WTC11 (cell line): ENCODE results near the gene CD93. TPM values are rescaled to one million over a fixed set of nuclear protein-coding genes. Genes with fewer than 3 reads are reported as not detected.

Experiments
- ATAC-seq: fragments of 200-7000 bp; cut with Tn5 transposase; 2 replicates; pipeline ENCODE4 v1.10.0; 2021; ENCODE audit warnings: mild to moderate bottlenecking, moderate library complexity
- CTCF ChIA-PET: fragments of 300-600 bp; sonication (Branson Sonifier 250); formaldehyde crosslinking; loops from one replicate; lab custom pipeline; 2021; ENCODE audit warnings: antibody characterized with exemption; lab: Charles Lee
- POLR2A ChIA-PET: fragments of 350-600 bp; sonication (Branson Sonifier 250); formaldehyde crosslinking; loops from one replicate; lab custom pipeline; 2021; ENCODE audit warnings: antibody characterized with exemption; lab: Charles Lee
- DNase-seq: peaks from one replicate; pipeline ENCODE4 v3.0.0; 2021; ENCODE audit warnings: low spot score
- H3K27ac Mint-ChIP-seq: 2 replicates; pipeline ENCODE4 v1.8.0; 2021; ENCODE audit warnings: mixed read lengths
- H3K27me3 Mint-ChIP-seq: 2 replicates; pipeline ENCODE4 v1.8.0; 2021; ENCODE audit warnings: low read depth, mild to moderate bottlenecking, moderate library complexity, mixed read lengths
- H3K36me3 Mint-ChIP-seq: 2 replicates; pipeline ENCODE4 v1.8.0; 2021; ENCODE audit warnings: mixed read lengths
- H3K4me1 Mint-ChIP-seq: 2 replicates; pipeline ENCODE4 v1.8.0; 2022; ENCODE audit warnings: mixed read lengths
- H3K4me3 Mint-ChIP-seq: 2 replicates; pipeline ENCODE4 v1.8.0; 2021; ENCODE audit warnings: mild to moderate bottlenecking, moderate library complexity, mixed read lengths
- H3K9me3 Mint-ChIP-seq: 2 replicates; pipeline ENCODE4 v1.8.0; 2021; ENCODE audit warnings: mixed read lengths
- AR ChIP-seq: fragments of 250-450 bp; sonication (Bioruptor Pico); IDR thresholded peaks from 2 replicates; pipeline ENCODE4 v1.9.0; 2021; ENCODE audit warnings: mild to moderate bottlenecking
- ARID4B ChIP-seq: sonication (generic); formaldehyde crosslinking; IDR thresholded peaks from 2 replicates; pipeline ENCODE4 v1.8.0; 2023; ENCODE audit warnings: missing genetic modification reagents, mild to moderate bottlenecking, borderline replicate concordance
- CREM ChIP-seq: sonication (generic); formaldehyde crosslinking; IDR thresholded peaks from 2 replicates; pipeline ENCODE4 v1.8.1; 2022; ENCODE audit warnings: mild to moderate bottlenecking, missing genetic modification reagents, moderate library complexity
- ETV6 ChIP-seq: sonication (generic); formaldehyde crosslinking; IDR thresholded peaks from 2 replicates; pipeline ENCODE4 v1.8.1; 2022; ENCODE audit warnings: mild to moderate bottlenecking, missing genetic modification reagents
- FOXK1 ChIP-seq: sonication (generic); formaldehyde crosslinking; IDR thresholded peaks from 2 replicates; pipeline ENCODE4 v1.8.0; 2022; ENCODE audit warnings: mild to moderate bottlenecking, moderate library complexity, missing genetic modification reagents
- FOXP1 ChIP-seq: sonication (generic); formaldehyde crosslinking; IDR thresholded peaks from 2 replicates; pipeline ENCODE4 v1.8.0; 2022; ENCODE audit warnings: missing genetic modification reagents, mild to moderate bottlenecking, moderate library complexity, borderline replicate concordance
- GABPB1 ChIP-seq: sonication (generic); formaldehyde crosslinking; IDR thresholded peaks from 2 replicates; pipeline ENCODE4 v1.8.1; 2023; ENCODE audit warnings: mild to moderate bottlenecking, missing genetic modification reagents
- HMGA2 ChIP-seq: fragments of 250-450 bp; sonication (Bioruptor Pico); IDR thresholded peaks from 2 replicates; pipeline ENCODE4 v1.4.0; 2021; ENCODE audit warnings: mild to moderate bottlenecking, moderate library complexity
- HMGXB4 ChIP-seq: sonication (generic); formaldehyde crosslinking; IDR thresholded peaks from 2 replicates; pipeline ENCODE4 v1.8.1; 2023; ENCODE audit warnings: mild to moderate bottlenecking, moderate library complexity, missing genetic modification reagents
- PREB ChIP-seq: sonication (generic); formaldehyde crosslinking; IDR thresholded peaks from 2 replicates; pipeline ENCODE4 v1.8.1; 2022; ENCODE audit warnings: mild to moderate bottlenecking, missing genetic modification reagents, moderate library complexity, borderline replicate concordance
- STAT6 ChIP-seq: sonication (generic); formaldehyde crosslinking; conservative IDR thresholded peaks from 2 replicates; pipeline ENCODE4 v1.8.1; 2023; ENCODE audit warnings: mild to moderate bottlenecking, low read depth, missing genetic modification reagents, moderate library complexity
- TEAD1 ChIP-seq: sonication (generic); formaldehyde crosslinking; IDR thresholded peaks from 2 replicates; pipeline ENCODE4 v1.8.0; 2022; ENCODE audit warnings: mild to moderate bottlenecking, missing genetic modification reagents
- USF2 ChIP-seq: sonication (generic); formaldehyde crosslinking; IDR thresholded peaks from 2 replicates; pipeline ENCODE4 v1.8.1; 2023; ENCODE audit warnings: mild to moderate bottlenecking, missing genetic modification reagents, moderate library complexity
- ZBTB21 ChIP-seq: sonication (generic); formaldehyde crosslinking; IDR thresholded peaks from 2 replicates; pipeline ENCODE4 v1.8.1; 2023; ENCODE audit warnings: mild to moderate bottlenecking, missing genetic modification reagents, borderline replicate concordance
- ZNF121 ChIP-seq: sonication (generic); formaldehyde crosslinking; IDR thresholded peaks from 2 replicates; pipeline ENCODE4 v1.8.0; 2023; ENCODE audit warnings: missing genetic modification reagents
- ZNF532 ChIP-seq: fragments of 250-450 bp; sonication (Bioruptor Pico); IDR thresholded peaks from 2 replicates; pipeline ENCODE4 v1.9.0; 2021; ENCODE audit warnings: mild to moderate bottlenecking, borderline replicate concordance
- total RNA-seq: library from RNA; stranded (reverse); gene quantifications from 3 replicates; pipeline ENCODE4 v1.2.3, GENCODE V29; 2021

Gene CD93
- total RNA-seq, 1 experiment from 2014 or later, result 0.09 TPM

GRCh38 chr20:23046431-23046830 lies 39.7 kb downstream of the CD93 start:
- Mint-ChIP-seq H3K27ac (no peak overlapping the region), H3K4me3 (no peak overlapping the region), H3K36me3 (no peaks in the 10 kb centered on the region), H3K27me3 (peaks cover 83% of the 10 kb centered on the region), H3K9me3 (no peaks in the 10 kb centered on the region), H3K4me1 (peaks cover 50% of the 10 kb centered on the region)
- ATAC-seq (no peak), DNase-seq (no peak)
- CTCF ChIA-PET, result interaction anchor here (1.2 to 6.0 kb wide), 3 partner anchors 154 to 354 kb away, joined by 3 to 41 read pairs (median 8); no protein-coding TSS in a partner anchor
- POLR2A ChIA-PET, result no interaction called here
- TF ChIP-seq ZBTB21 (CRISPR knock-in tag) (no peak), ZNF121 (CRISPR knock-in tag) (no peak), ETV6 (CRISPR knock-in tag) (no peak), HMGA2 (CRISPR knock-in tag) (no peak), PREB (no peak), ZNF532 (CRISPR knock-in tag) (no peak)

- Mint-ChIP-seq H3K27me3 (peaks cover 82% of the 10 kb centered on the region), H3K27ac (no peak overlapping the region)
- ATAC-seq, result no peak
- no peak for TF ChIP-seq FOXK1
- TF ChIP-seq AR (CRISPR knock-in tag), result no peak
- no peak for TF ChIP-seq HMGXB4 (CRISPR knock-in tag)
- TF ChIP-seq GABPB1 (CRISPR knock-in tag), result no peak
- TF ChIP-seq FOXP1 (CRISPR knock-in tag), result no peak
- TF ChIP-seq USF2 (CRISPR knock-in tag), result peak; percentile 76
- TF ChIP-seq STAT6 (CRISPR knock-in tag), result no peak
- TF ChIP-seq TEAD1 (CRISPR knock-in tag), result no peak
- TF ChIP-seq CREM (CRISPR knock-in tag), result no peak
- TF ChIP-seq ARID4B (CRISPR knock-in tag), result no peak
Observed at GRCh38 chr20:23043376-23043775, 42.7 kb downstream of the CD93 start.

More at GRCh38 chr20:23043376-23043775, 42.7 kb downstream of the CD93 start:
- ChIA-PET CTCF (interaction anchor here (0.7 to 3.0 kb wide), 6 partner anchors 7 to 351 kb away, joined by 3 to 13 read pairs (median 6); no protein-coding TSS in a partner anchor), POLR2A (no interaction called here)
- H3K9me3 Mint-ChIP-seq, result peaks cover 3% of the 10 kb centered on the region; the same call in 1 of the 2 replicates
- peaks cover 56% of the 10 kb centered on the region for H3K4me1 Mint-ChIP-seq
- H3K4me3 Mint-ChIP-seq, result no peak overlapping the region
- H3K36me3 Mint-ChIP-seq, result no peaks in the 10 kb centered on the region; the same call in 1 of the 2 replicates
- DNase-seq, result no peak
